ENCODE measurements around the gene SLC29A3. TPM values are rescaled to one million over a fixed set of nuclear protein-coding genes. Genes with fewer than 3 reads are reported as not detected.

The SLC29A3 gene
- total RNA-seq, 1 experiment from 2014 or later: 7.6 TPM

GRCh38 chr10:71397296-71398212 lies 78.5 kb downstream of the SLC29A3 start:
- ChIA-PET POLR2A (interaction anchor here (0.6 kb wide), 1 partner anchor 475 kb away, joined by 3 read pairs; no protein-coding TSS in a partner anchor), CTCF (interaction anchor here (0.7 to 3.3 kb wide), 9 partner anchors 13 to 375 kb away, joined by 3 to 12 read pairs (median 4); no protein-coding TSS in a partner anchor)
- DNase-seq (ENCODE audit: low read depth, low spot score) (no peak), ATAC-seq (peak; percentile 3)
- Histone ChIP-seq H3K4me1 (ENCODE audit: control insufficient read depth, insufficient read depth, low read length) (0 out of 2 replicates have a peak, but pooled peaks cover 5% of the 10 kb centered on the region), H3K27ac (ENCODE audit: low read length) (no peak overlapping the region), H3K27me3 (ENCODE audit: control insufficient read depth, insufficient read depth, low read length) (peaks cover 12% of the 10 kb centered on the region; the same call in 1 of the 2 replicates), H3K9me3 (ENCODE audit: control insufficient read depth, insufficient read depth, low read depth, low read length) (no peaks in the 10 kb centered on the region), H3K36me3 (ENCODE audit: control insufficient read depth, insufficient read depth, low read length) (no peaks in the 10 kb centered on the region), H3K4me3 (ENCODE audit: low read depth in 2 of 2, low read length in 2 of 2) (peak overlapping the region; percentile 43 to 48)
- intact Hi-C loops (cut with micrococcal nuclease; ENCODE audit: unreplicated experiment) (loop anchor here (2.0 kb wide), 1 partner anchor 171 kb away; no protein-coding TSS in a partner anchor), in situ Hi-C loops (cut with HindIII; ENCODE audit: low pct_unique_long_range_greater_than_20kb, low sequenced_read_pairs) (no loop called here)
- BruUV-seq (replicated peaks): no TSS peak
- no peak for TF ChIP-seq POLR2AphosphoS5 (IDR thresholded peaks at IDR 0.05; ENCODE audit: low read depth, low read length)
- 0 out of 2 replicates have a peak, but pooled peaks have one; percentile 50 for TF ChIP-seq TCF7L2 (IDR thresholded peaks at IDR 0.05; ENCODE audit: low read depth, low read length)

- ATAC-seq (no peak), DNase-seq (ENCODE audit: low read depth, low spot score) (no peak)
- Histone ChIP-seq H3K36me3 (ENCODE audit: control insufficient read depth, insufficient read depth, low read length) (no peaks in the 10 kb centered on the region), H3K4me3 (ENCODE audit: low read depth in 2 of 2, low read length in 2 of 2) (no peak overlapping the region), H3K4me1 (ENCODE audit: control insufficient read depth, insufficient read depth, low read length) (0 out of 2 replicates have a peak, but pooled peaks cover 5% of the 10 kb centered on the region), H3K27me3 (ENCODE audit: control insufficient read depth, insufficient read depth, low read length) (peaks cover 12% of the 10 kb centered on the region; the same call in 1 of the 2 replicates), H3K9me3 (ENCODE audit: control insufficient read depth, insufficient read depth, low read depth, low read length) (no peaks in the 10 kb centered on the region), H3K27ac (ENCODE audit: low read length) (no peak overlapping the region)
- intact Hi-C loops (cut with micrococcal nuclease; ENCODE audit: unreplicated experiment): no loop called here
- in situ Hi-C loops (cut with HindIII; ENCODE audit: low pct_unique_long_range_greater_than_20kb, low sequenced_read_pairs): no loop called here
- ChIA-PET CTCF (interaction anchor here (0.6 to 1.1 kb wide), 3 partner anchors 125 to 234 kb away, joined by 3 to 5 read pairs (median 4); no protein-coding TSS in a partner anchor), POLR2A (no interaction called here)
- BruUV-seq (replicated peaks): no TSS peak
- TF ChIP-seq REST (IDR thresholded peaks at IDR 0.05; ENCODE audit: insufficient read depth in 1 of 2, low read depth in 2 of 2, low read length in 1 of 2) (no peak), SIN3A (IDR thresholded peaks at IDR 0.05; ENCODE audit: borderline replicate concordance, insufficient read depth, low read depth, low read length) (no peak), TCF7L2 (IDR thresholded peaks at IDR 0.05; ENCODE audit: low read depth, low read length) (no peak), POLR2AphosphoS5 (IDR thresholded peaks at IDR 0.05; ENCODE audit: low read depth, low read length) (no peak)
- TF ChIP-seq, protein P1, sequence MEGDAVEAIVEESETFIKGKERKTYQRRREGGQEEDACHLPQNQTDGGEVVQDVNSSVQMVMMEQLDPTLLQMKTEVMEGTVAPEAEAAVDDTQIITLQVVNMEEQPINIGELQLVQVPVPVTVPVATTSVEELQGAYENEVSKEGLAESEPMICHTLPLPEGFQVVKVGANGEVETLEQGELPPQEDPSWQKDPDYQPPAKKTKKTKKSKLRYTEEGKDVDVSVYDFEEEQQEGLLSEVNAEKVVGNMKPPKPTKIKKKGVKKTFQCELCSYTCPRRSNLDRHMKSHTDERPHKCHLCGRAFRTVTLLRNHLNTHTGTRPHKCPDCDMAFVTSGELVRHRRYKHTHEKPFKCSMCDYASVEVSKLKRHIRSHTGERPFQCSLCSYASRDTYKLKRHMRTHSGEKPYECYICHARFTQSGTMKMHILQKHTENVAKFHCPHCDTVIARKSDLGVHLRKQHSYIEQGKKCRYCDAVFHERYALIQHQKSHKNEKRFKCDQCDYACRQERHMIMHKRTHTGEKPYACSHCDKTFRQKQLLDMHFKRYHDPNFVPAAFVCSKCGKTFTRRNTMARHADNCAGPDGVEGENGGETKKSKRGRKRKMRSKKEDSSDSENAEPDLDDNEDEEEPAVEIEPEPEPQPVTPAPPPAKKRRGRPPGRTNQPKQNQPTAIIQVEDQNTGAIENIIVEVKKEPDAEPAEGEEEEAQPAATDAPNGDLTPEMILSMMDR (IDR thresholded peaks at IDR 0.05): no peak
Observed at GRCh38 chr10:71398976-71399375, 79.9 kb downstream of the SLC29A3 start.

Data from Panc1 (cell line).